H1 (cell line): ENCODE data around the gene ALK. TPM values are rescaled to one million over a fixed set of nuclear protein-coding genes. Genes with fewer than 3 reads are reported as not detected.

Source experiments
- CHD7 ChIP-seq: fragments of 300-600 bp; sonication (generic); IDR thresholded peaks from 2 replicates; pipeline ENCODE4 v1.7.1; 2012; ENCODE audit warnings: low read length, moderate library complexity, mild to moderate bottlenecking, inconsistent platforms; ENCODE audit not compliant: insufficient replicate concordance
- CREB1 ChIP-seq: IDR thresholded peaks from 2 replicates; pipeline ENCODE4 v1.6.1; 2012; ENCODE audit warnings: inconsistent platforms
- EGR1 ChIP-seq: IDR thresholded peaks from 2 replicates; pipeline ENCODE4 v1.6.1; 2011; ENCODE audit warnings: low read depth, low read length, borderline replicate concordance
- EZH2 ChIP-seq: fragments of 200-600 bp; sonication (generic); IDR thresholded peaks from 2 replicates; pipeline ENCODE4 v1.7.1; 2012; ENCODE audit warnings: low read depth, mild to moderate bottlenecking, moderate library complexity, low read length, inconsistent platforms; ENCODE audit not compliant: severe bottlenecking
- GABPA ChIP-seq: IDR thresholded peaks from 2 replicates; pipeline ENCODE4 v1.6.1; 2011; ENCODE audit warnings: mild to moderate bottlenecking, low read length, moderate library complexity, borderline replicate concordance; ENCODE audit not compliant: insufficient read depth
- POLR2AphosphoS5 ChIP-seq: IDR thresholded peaks from 2 replicates; pipeline ENCODE4 v1.6.1; 2011; ENCODE audit warnings: low read depth, low read length
- POU5F1 ChIP-seq: IDR thresholded peaks from 2 replicates; pipeline ENCODE4 v1.6.1; 2011; ENCODE audit warnings: low read depth, mild to moderate bottlenecking, low read length, moderate library complexity
- RNF2 ChIP-seq: fragments of 200-900, 300-1000 bp; sonication (generic); IDR thresholded peaks from 2 replicates; pipeline ENCODE4 v1.7.1; 2016; ENCODE audit warnings: borderline replicate concordance, low read depth, mild to moderate bottlenecking, antibody characterized with exemption, low read length; ENCODE audit not compliant: poor library complexity, severe bottlenecking; ENCODE audit errors: missing control alignments
- RXRA ChIP-seq: IDR thresholded peaks from 2 replicates; pipeline ENCODE4 v1.6.1; 2011; ENCODE audit warnings: low read depth, mild to moderate bottlenecking, low read length, moderate library complexity; ENCODE audit not compliant: insufficient read depth
- TAF1 ChIP-seq: IDR thresholded peaks from 2 replicates; pipeline ENCODE4 v1.6.1; 2011; ENCODE audit warnings: mild to moderate bottlenecking, low read depth, low read length
- TEAD4 ChIP-seq: IDR thresholded peaks from 2 replicates; pipeline ENCODE4 v1.6.1; 2012; ENCODE audit warnings: low read depth, low read length, inconsistent platforms, mixed read lengths
- YY1 ChIP-seq: IDR thresholded peaks from 2 replicates; pipeline ENCODE4 v1.6.1; 2011; ENCODE audit warnings: low read depth, mild to moderate bottlenecking, low read length
- ZNF274 ChIP-seq: IDR thresholded peaks from 2 replicates; pipeline ENCODE4 v1.7.0; 2012; ENCODE audit warnings: low read length, borderline replicate concordance; ENCODE audit errors: extremely low read depth
- polyA plus RNA-seq, 7 experiments: library from polyadenylated mRNA; depleted of rRNA in 3 of 7; stranded (reverse) in 5 of 7; unstranded in 2 of 7; fragments of >200 nt in 5 of 7; fragments of 200-250 nt in 2 of 7; gene quantifications; 1 replicate in 5 of 7; 2 replicates in 1 of 7; 4 replicates in 1 of 7; pipeline versions ENCODE4 v1.2.1 to v1.2.3, GENCODE V29; 2011 to 2013; ENCODE audit warnings: missing spikeins in 2 of 7, mixed read lengths in 2 of 7
- total RNA-seq: library from RNA; stranded (reverse); fragmentation: NEBNext Ultra II Directional; extraction: Animal tissue kit (Norgen Biotek cat#: 25700); gene quantifications from 2 replicates; pipeline ENCODE4 v1.2.1, GENCODE V29; 2021

The ALK gene
- total and polyA plus RNA-seq, 2 of the 8 experiments (the other 6 are each of a cell fraction or from before 2014, with no cell fraction given), result 0.02 to 0.09 TPM

DNA sequence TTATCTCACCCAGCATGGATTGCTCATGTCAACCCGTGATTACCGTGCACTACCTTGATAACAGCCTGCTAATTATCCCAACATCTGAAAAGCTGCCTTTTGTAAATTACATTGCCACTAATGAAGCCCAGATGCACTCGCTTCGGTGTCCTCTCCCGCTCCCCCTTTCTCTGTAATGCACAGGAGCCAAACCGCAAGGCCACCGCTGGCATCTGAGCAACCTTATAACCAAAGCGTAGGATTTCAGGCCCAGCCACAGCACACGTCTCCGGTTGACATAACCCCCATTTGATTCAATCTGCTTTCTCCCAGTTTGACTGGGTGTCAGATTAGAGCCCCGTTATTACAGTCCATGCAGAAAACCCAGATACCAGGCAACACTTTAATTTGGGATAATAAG is 341.2 kb downstream of the ALK start (continued):
- no peak for TF ChIP-seq CHD7
- no peak for TF ChIP-seq POLR2AphosphoS5
- no peak for TF ChIP-seq TAF1
- no peak for TF ChIP-seq ZNF274
- no peak for TF ChIP-seq EGR1
- TF ChIP-seq GABPA, result no peak
- no peak for TF ChIP-seq TEAD4
- no peak for TF ChIP-seq YY1
- no peak for TF ChIP-seq EZH2
- TF ChIP-seq POU5F1, result no peak
- TF ChIP-seq RNF2, result no peak
- no peak for TF ChIP-seq CREB1
- no peak for TF ChIP-seq RXRA
